PC-9 (cell line): ENCODE data around the gene ZNF518B. TPM values are rescaled to one million over a fixed set of nuclear protein-coding genes. Genes with fewer than 3 reads are reported as not detected.

Experiments
- BruUV-seq: library from RNA; stranded (reverse); fragments of 400-500 nt; replicated peaks from 2 replicates; lab custom pipeline; 2021; lab: Mats Ljungman, UMichigan
- CTCF ChIA-PET: fragments of 300-600 bp; sonication (Branson Sonifier 250); formaldehyde crosslinking; loops from one replicate; lab custom pipeline; 2022; ENCODE audit warnings: antibody characterized with exemption; lab: Charles Lee
- POLR2A ChIA-PET: fragments of 300-600 bp; sonication (Branson Sonifier 250); formaldehyde crosslinking; loops from one replicate; lab custom pipeline; 2022; ENCODE audit warnings: antibody characterized with exemption; ENCODE audit not compliant: unreplicated experiment; lab: Charles Lee
- DNase-seq, 2 experiments: peaks; one replicate each; pipeline versions ENCODE4 v3.0.0 to v3.0.0-alpha.2; 2015 to 2022; ENCODE audit warnings: mixed read lengths in 1 of 2
- H2AFZ ChIP-seq: fragments of 200-600 bp; sonication (generic); 2 replicates; pipeline ENCODE4 v1.8.1; 2017; ENCODE audit warnings: antibody characterized with exemption
- H3F3A ChIP-seq: fragments of 200-600 bp; sonication (generic); 2 replicates; pipeline ENCODE4 v1.8.1; 2017; ENCODE audit warnings: antibody characterized with exemption, mild to moderate bottlenecking, low read depth; ENCODE audit not compliant: insufficient read depth
- H3K27ac ChIP-seq: fragments of 200-600 bp; sonication (generic); 2 replicates; pipeline ENCODE4 v1.6.1; 2016; ENCODE audit warnings: mixed run types
- H3K27me3 ChIP-seq: fragments of 200-600 bp; sonication (generic); 2 replicates; pipeline ENCODE4 v1.6.1; 2016; ENCODE audit warnings: low read depth, mixed run types; ENCODE audit not compliant: insufficient read depth
- H3K36me3 ChIP-seq: fragments of 200-600 bp; sonication (generic); 2 replicates; pipeline ENCODE4 v1.6.1; 2016; ENCODE audit warnings: low read depth, mixed run types
- H3K4me1 ChIP-seq: fragments of 200-600 bp; sonication (generic); replicated peaks from 2 replicates; pipeline ENCODE4 v1.6.1; 2016; ENCODE audit warnings: mixed run types; ENCODE audit not compliant: insufficient read depth
- H3K4me2 ChIP-seq: fragments of 200-600 bp; sonication (generic); 2 replicates; pipeline ENCODE4 v1.6.1; 2017; ENCODE audit warnings: mixed run types
- H3K4me3 ChIP-seq: fragments of 200-600 bp; sonication (generic); 2 replicates; pipeline ENCODE4 v1.6.1; 2016; ENCODE audit warnings: mixed run types
- H3K79me2 ChIP-seq: fragments of 200-600 bp; sonication (generic); 2 replicates; pipeline ENCODE4 v1.6.1; 2017; ENCODE audit warnings: low read depth, mixed run types
- H3K9me2 ChIP-seq: fragments of 200-600 bp; sonication (generic); 2 replicates; pipeline ENCODE4 v1.8.1; 2017; ENCODE audit warnings: mild to moderate bottlenecking; ENCODE audit not compliant: insufficient read depth
- H3K9me3 ChIP-seq: fragments of 200-600 bp; sonication (generic); 2 replicates; pipeline ENCODE4 v1.8.1; 2016; ENCODE audit warnings: low read depth; ENCODE audit not compliant: insufficient read depth
- H4K20me1 ChIP-seq: fragments of 200-600 bp; sonication (generic); 2 replicates; pipeline ENCODE4 v1.8.1; 2017; ENCODE audit not compliant: insufficient read depth
- EZH2 ChIP-seq: fragments of 200-600 bp; sonication (generic); IDR thresholded peaks from 2 replicates; pipeline ENCODE4 v1.8.0; 2017; ENCODE audit warnings: antibody characterized with exemption, low read depth
- intact Hi-C: fragments of 100-400 bp; cut with micrococcal nuclease; formaldehyde crosslinking; loops from one replicate; pipeline ENCODE4 v1.10.0; 2022; ENCODE audit not compliant: unreplicated experiment
- total RNA-seq: library from RNA; stranded (reverse); gene quantifications from 2 replicates; pipeline ENCODE4 v1.2.3, GENCODE V29; 2021
- TF ChIP-seq, protein P1 (sequence below): fragments of 200-600 bp; sonication (generic); conservative IDR thresholded peaks from 2 replicates; pipeline ENCODE4 v1.6.1; 2017; ENCODE audit warnings: mixed run types, antibody characterized with exemption, mild to moderate bottlenecking, moderate library complexity

The ZNF518B gene
- total RNA-seq, 1 experiment from 2014 or later, result 12.3 TPM

DNA sequence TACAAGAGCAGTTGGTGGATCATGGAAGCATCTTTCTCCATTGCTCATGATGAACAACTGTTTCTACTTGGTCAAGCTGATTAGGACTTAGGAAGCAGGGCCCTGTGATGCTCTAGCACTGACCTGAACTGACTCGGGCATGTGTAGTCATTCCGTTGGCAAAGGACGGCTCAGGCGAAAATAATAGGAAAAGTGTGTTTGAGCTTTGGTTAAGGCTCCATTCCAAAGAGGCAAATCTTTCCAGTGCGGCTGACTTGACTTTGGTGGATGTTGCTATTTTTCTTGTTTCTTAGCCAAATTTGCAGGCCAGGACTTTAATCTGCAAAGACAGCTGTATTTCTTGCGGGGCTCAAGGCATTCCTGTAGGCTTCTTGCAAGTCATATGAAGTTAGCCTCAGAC is 39.5 kb downstream of the ZNF518B start:
- no peak overlapping the region for H3K27ac ChIP-seq
- TF ChIP-seq EZH2, result no peak
- TF ChIP-seq, protein P1, sequence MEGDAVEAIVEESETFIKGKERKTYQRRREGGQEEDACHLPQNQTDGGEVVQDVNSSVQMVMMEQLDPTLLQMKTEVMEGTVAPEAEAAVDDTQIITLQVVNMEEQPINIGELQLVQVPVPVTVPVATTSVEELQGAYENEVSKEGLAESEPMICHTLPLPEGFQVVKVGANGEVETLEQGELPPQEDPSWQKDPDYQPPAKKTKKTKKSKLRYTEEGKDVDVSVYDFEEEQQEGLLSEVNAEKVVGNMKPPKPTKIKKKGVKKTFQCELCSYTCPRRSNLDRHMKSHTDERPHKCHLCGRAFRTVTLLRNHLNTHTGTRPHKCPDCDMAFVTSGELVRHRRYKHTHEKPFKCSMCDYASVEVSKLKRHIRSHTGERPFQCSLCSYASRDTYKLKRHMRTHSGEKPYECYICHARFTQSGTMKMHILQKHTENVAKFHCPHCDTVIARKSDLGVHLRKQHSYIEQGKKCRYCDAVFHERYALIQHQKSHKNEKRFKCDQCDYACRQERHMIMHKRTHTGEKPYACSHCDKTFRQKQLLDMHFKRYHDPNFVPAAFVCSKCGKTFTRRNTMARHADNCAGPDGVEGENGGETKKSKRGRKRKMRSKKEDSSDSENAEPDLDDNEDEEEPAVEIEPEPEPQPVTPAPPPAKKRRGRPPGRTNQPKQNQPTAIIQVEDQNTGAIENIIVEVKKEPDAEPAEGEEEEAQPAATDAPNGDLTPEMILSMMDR, result no peak

DNA sequence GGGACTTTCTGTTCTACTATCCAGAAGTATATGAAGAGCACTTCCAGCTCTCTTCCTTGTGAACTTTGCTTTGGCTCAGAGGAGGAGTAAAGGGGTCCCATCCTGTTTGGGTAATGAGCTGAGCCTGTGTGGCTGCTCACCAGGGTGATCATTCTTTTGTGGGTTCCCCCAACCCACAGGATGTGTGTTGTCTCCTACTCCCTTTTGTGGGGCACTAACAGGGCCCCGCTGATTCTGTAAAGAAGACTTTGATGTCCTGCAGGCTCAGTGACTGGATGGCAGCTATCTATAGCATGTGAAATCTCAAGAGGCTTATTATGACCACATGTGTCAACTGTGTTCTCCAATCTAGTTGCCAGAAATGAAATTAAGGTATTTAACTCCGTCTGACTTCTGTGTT is 40.8 kb downstream of the ZNF518B start:
- intact Hi-C loops, result no loop called here
- Histone ChIP-seq H3K9me2 (no peaks in the 10 kb centered on the region), H3K79me2 (no peaks in the 10 kb centered on the region), H3K4me1 (no peaks in the 10 kb centered on the region), H3K27ac (no peak overlapping the region), H2AFZ (no peak overlapping the region), H3K4me2 (no peak overlapping the region), H3F3A (no peaks in the 10 kb centered on the region), H3K36me3 (no peaks in the 10 kb centered on the region), H3K9me3 (no peaks in the 10 kb centered on the region), H3K27me3 (no peaks in the 10 kb centered on the region), H3K4me3 (no peak overlapping the region), H4K20me1 (no peaks in the 10 kb centered on the region)
- DNase-seq, result no peak
- ChIA-PET CTCF (no interaction called here), POLR2A (interaction anchor here (0.6 kb wide), 1 partner anchor 275 kb away, joined by 3 read pairs; no protein-coding TSS in a partner anchor)
- no peak for TF ChIP-seq EZH2
- TF ChIP-seq, protein P1, result no peak
- no TSS peak for BruUV-seq

More for the DNA sequence above, 39.5 kb downstream of the ZNF518B start:
- BruUV-seq, result no TSS peak
- Histone ChIP-seq H3K4me3 (no peak overlapping the region), H3K36me3 (no peaks in the 10 kb centered on the region), H2AFZ (no peak overlapping the region), H3K27me3 (no peaks in the 10 kb centered on the region), H3K4me2 (no peak overlapping the region), H3K79me2 (no peaks in the 10 kb centered on the region), H3F3A (no peaks in the 10 kb centered on the region), H4K20me1 (no peaks in the 10 kb centered on the region), H3K4me1 (no peaks in the 10 kb centered on the region), H3K9me2 (no peaks in the 10 kb centered on the region), H3K9me3 (no peaks in the 10 kb centered on the region)
- intact Hi-C loops, result no loop called here
- DNase-seq, result no peak
- ChIA-PET POLR2A (no interaction called here), CTCF (no interaction called here)

DNA sequence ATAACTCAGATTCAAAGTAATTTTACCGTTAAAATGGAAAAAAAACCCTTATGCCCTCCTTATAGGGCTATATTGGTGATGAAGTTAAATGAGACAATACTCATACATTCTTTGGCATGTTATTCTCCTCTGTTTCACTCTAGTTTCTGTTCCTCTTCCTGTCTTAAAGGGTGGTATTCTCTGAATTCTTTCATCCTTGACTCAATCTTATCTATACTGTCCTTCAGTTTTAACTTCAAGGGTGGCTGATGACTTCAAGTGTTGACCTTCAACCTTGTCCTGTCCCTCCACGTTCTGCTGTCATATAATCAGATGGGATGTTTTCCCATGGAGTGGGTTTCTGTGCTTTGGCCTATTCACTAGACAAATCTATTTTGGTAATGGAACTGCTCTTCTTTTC is 44.0 kb downstream of the ZNF518B start:
- intact Hi-C loops, result no loop called here
- no peaks in the 10 kb centered on the region for H3K36me3 ChIP-seq
- BruUV-seq, result no TSS peak
- POLR2A ChIA-PET, result no interaction called here
- no peak overlapping the region for H3K27ac ChIP-seq
- no peak overlapping the region for H3K4me2 ChIP-seq
- CTCF ChIA-PET, result no interaction called here
- no peaks in the 10 kb centered on the region for H3K9me3 ChIP-seq
- TF ChIP-seq, protein P1, result no peak
- no peak for TF ChIP-seq EZH2
- DNase-seq, result no peak
- H3K27me3 ChIP-seq, result no peaks in the 10 kb centered on the region
- H3K4me3 ChIP-seq, result no peak overlapping the region
- no peaks in the 10 kb centered on the region for H3K4me1 ChIP-seq
- no peaks in the 10 kb centered on the region for H3K9me2 ChIP-seq
- H3K79me2 ChIP-seq, result no peaks in the 10 kb centered on the region
- no peaks in the 10 kb centered on the region for H4K20me1 ChIP-seq
- H3F3A ChIP-seq, result no peaks in the 10 kb centered on the region
- no peak overlapping the region for H2AFZ ChIP-seq
